HepG2 (cell line): ENCODE results near the gene TIA1. TPM values are rescaled to one million over a fixed set of nuclear protein-coding genes. Genes with fewer than 3 reads are reported as not detected.
A peak's percentile ranks its signal among the peaks of the same experiment; 100 is the strongest.

ENCODE experiments used
- ATF3 ChIP-seq: sonication (generic); formaldehyde crosslinking; IDR thresholded peaks from 2 replicates; pipeline ENCODE4 v1.4.0; 2020; ENCODE audit warnings: missing genetic modification reagents
- ATRX ChIP-seq: sonication (generic); formaldehyde crosslinking; IDR thresholded peaks from 2 replicates; pipeline ENCODE4 v1.4.0; 2020; ENCODE audit warnings: missing genetic modification reagents, borderline replicate concordance
- EED ChIP-seq: sonication (generic); formaldehyde crosslinking; IDR thresholded peaks from 2 replicates; pipeline ENCODE4 v1.5.0; 2020; ENCODE audit warnings: mild to moderate bottlenecking, missing genetic modification reagents
- ESRRA ChIP-seq: sonication (generic); formaldehyde crosslinking; IDR thresholded peaks from 2 replicates; pipeline ENCODE4 v1.5.1; 2020; ENCODE audit warnings: mild to moderate bottlenecking, low read depth, missing genetic modification reagents
- HNF4A ChIP-seq: sonication (generic); formaldehyde crosslinking; IDR thresholded peaks from 2 replicates; pipeline ENCODE4 v1.4.0; 2020; ENCODE audit warnings: missing genetic modification reagents
- IKZF4 ChIP-seq: sonication (generic); formaldehyde crosslinking; IDR thresholded peaks from 2 replicates; pipeline ENCODE4 v1.5.1; 2020; ENCODE audit warnings: borderline replicate concordance, mild to moderate bottlenecking, low read depth, missing genetic modification reagents; ENCODE audit errors: not compliant biosample characterization
- MAZ ChIP-seq, 2 experiments: sonication (generic) in 1 of 2; formaldehyde crosslinking in 1 of 2; IDR thresholded peaks; 2 replicates each; pipeline versions ENCODE4 v1.5.0 to v1.6.1; 2012 to 2020; ENCODE audit warnings: low read depth in 2 of 2, mild to moderate bottlenecking in 2 of 2, borderline replicate concordance in 1 of 2, improper control_type of control experiment in 1 of 2, low read length in 1 of 2, missing genetic modification reagents in 1 of 2, moderate library complexity in 1 of 2
- MEIS1 ChIP-seq: sonication (generic); formaldehyde crosslinking; IDR thresholded peaks from 2 replicates; pipeline ENCODE4 v1.9.0; 2021; ENCODE audit warnings: mild to moderate bottlenecking, missing genetic modification reagents, moderate library complexity, borderline replicate concordance
- NCOA5 ChIP-seq: sonication (generic); formaldehyde crosslinking; IDR thresholded peaks from 2 replicates; pipeline ENCODE4 v1.4.0; 2020; ENCODE audit warnings: missing genetic modification reagents
- NR2F1 ChIP-seq, 2 experiments: fragments of 450-650 bp in 1 of 2; formaldehyde crosslinking in 1 of 2; IDR thresholded peaks; 2 replicates each; pipeline versions ENCODE4 v1.5.0 to v1.6.1; 2016 to 2020; ENCODE audit warnings: mild to moderate bottlenecking in 1 of 2, missing compliant biosample characterization in 1 of 2, missing genetic modification reagents in 1 of 2, moderate library complexity in 1 of 2
- PRMT3 ChIP-seq: sonication (generic); formaldehyde crosslinking; IDR thresholded peaks from 2 replicates; pipeline ENCODE4 v1.8.1; 2022; ENCODE audit warnings: low read depth, mild to moderate bottlenecking, moderate library complexity, missing genetic modification reagents, borderline replicate concordance
- SIX4 ChIP-seq: sonication (generic); formaldehyde crosslinking; IDR thresholded peaks from 2 replicates; pipeline ENCODE4 v1.4.0; 2020; ENCODE audit warnings: missing genetic modification reagents
- THRA ChIP-seq: sonication (generic); formaldehyde crosslinking; IDR thresholded peaks from 2 replicates; pipeline ENCODE4 v1.4.0; 2020; ENCODE audit warnings: missing genetic modification reagents, borderline replicate concordance
- ZBTB34 ChIP-seq: sonication (generic); formaldehyde crosslinking; IDR thresholded peaks from 2 replicates; pipeline ENCODE4 v1.8.0; 2022; ENCODE audit warnings: mild to moderate bottlenecking, missing genetic modification reagents
- ZMYM2 ChIP-seq: sonication (generic); formaldehyde crosslinking; IDR thresholded peaks from 2 replicates; pipeline ENCODE4 v1.8.0; 2022; ENCODE audit warnings: mild to moderate bottlenecking, missing genetic modification reagents
- ZNF232 ChIP-seq: sonication (generic); formaldehyde crosslinking; IDR thresholded peaks from 2 replicates; pipeline ENCODE4 v1.4.0; 2020; ENCODE audit warnings: missing genetic modification reagents, borderline replicate concordance
- ZNF33B ChIP-seq: sonication (generic); formaldehyde crosslinking; IDR thresholded peaks from 2 replicates; pipeline ENCODE4 v1.5.1; 2020; ENCODE audit warnings: mild to moderate bottlenecking, missing genetic modification reagents
- ZNF431 ChIP-seq: sonication (generic); formaldehyde crosslinking; IDR thresholded peaks from 2 replicates; pipeline ENCODE4 v1.9.0; 2022; ENCODE audit warnings: missing genetic modification reagents, low read depth, mild to moderate bottlenecking, borderline replicate concordance
- ZNF674 ChIP-seq: sonication (generic); formaldehyde crosslinking; IDR thresholded peaks from 2 replicates; pipeline ENCODE4 v1.5.0; 2020; ENCODE audit warnings: low read depth, mild to moderate bottlenecking, missing genetic modification reagents
- ZNF737 ChIP-seq: sonication (generic); formaldehyde crosslinking; IDR thresholded peaks from 2 replicates; pipeline ENCODE4 v1.5.0; 2020; ENCODE audit warnings: missing genetic modification reagents, mild to moderate bottlenecking, borderline replicate concordance
- ZNF782 ChIP-seq: sonication (generic); formaldehyde crosslinking; IDR thresholded peaks from 2 replicates; pipeline ENCODE4 v1.4.0; 2020; ENCODE audit warnings: missing genetic modification reagents, mild to moderate bottlenecking, borderline replicate concordance
- polyA plus RNA-seq, 8 experiments: library from polyadenylated mRNA; depleted of rRNA in 3 of 8; stranded (reverse) in 7 of 8; unstranded in 1 of 8; fragments of >200 nt; fragmentation: Illumina TruSeq in 4 of 8; extraction: Trizol in 4 of 8; gene quantifications; 2 replicates each; pipeline versions ENCODE4 v1.2.1 to v1.2.3, GENCODE V29; 2011 to 2016; ENCODE audit warnings: low read depth in 4 of 8, missing spikeins in 1 of 8, mixed read lengths in 1 of 8; ENCODE audit not compliant: insufficient read depth in 1 of 8
- total RNA-seq, 5 experiments: library from RNA; depleted of rRNA; stranded (reverse); fragments of >200 nt; fragmentation: Illumina TruSeq; extraction: Trizol; gene quantifications; 2 replicates each; pipeline ENCODE4 v1.2.3, GENCODE V29; 2016; ENCODE audit warnings: low read depth in 1 of 5

TIA1 gene
- total and polyA plus RNA-seq, 2 of the 13 experiments (the other 11 are each of a cell fraction or from before 2014, with no cell fraction given) = 209 to 319 TPM

DNA sequence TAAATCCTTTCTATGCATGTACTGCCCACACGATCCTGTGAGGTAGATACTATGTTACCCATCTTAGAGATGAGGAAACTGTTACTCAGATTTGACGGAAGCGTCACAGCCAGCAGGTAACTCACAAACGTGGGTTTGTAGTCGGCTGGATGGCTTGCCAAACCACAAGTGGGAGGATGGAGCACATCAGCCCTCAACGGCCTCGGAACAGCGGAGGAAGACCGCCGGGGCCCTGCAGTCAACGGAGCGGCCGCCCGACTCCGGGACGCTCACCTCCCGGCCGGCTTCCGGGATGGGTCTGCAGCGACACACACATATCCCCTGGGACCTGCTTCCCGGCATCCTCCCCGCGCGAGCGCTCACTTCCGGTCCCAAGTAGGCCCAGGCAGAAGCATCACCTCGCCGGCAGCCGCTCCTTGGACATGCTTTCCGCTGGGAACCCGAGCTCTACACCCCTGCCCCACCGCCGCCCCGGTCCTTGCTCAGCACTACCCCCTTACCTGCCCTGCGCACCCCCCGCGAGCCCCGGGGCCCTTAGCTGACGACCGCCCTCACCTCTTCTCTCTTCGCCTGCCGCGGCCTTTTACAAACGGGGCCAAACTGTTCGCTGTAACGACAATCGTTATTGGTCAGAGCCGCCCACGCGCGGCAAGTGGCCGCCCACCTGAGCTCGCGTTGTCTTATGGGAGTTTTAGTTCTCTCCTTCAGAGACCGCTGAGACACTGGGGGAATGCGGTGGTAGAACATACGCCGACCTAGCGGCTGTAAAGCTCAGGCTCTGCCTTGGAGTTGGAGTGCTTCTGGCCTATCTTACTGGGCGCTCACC lies 57.8 kb downstream of the TIA1 start, which contains the start of gene C2orf42 (continued):
- TF ChIP-seq MAZ (IDR thresholded peaks at IDR 0.05; ENCODE audit: borderline replicate concordance, low read depth, low read length) = peak; percentile 30
- TF ChIP-seq MAZ (CRISPR knock-in tag; IDR thresholded peaks at IDR 0.05; ENCODE audit: low read depth) = peak; percentile 89
- no peak; the same call in none of the 2 replicates for TF ChIP-seq ZNF737 (CRISPR knock-in tag)
- no peak for TF ChIP-seq ZBTB34 (CRISPR knock-in tag)
- peak; percentile 63; the same call in 1 of the 2 replicates for TF ChIP-seq MEIS1 (CRISPR knock-in tag)
- peak; percentile 44; the same call in 1 of the 2 replicates for TF ChIP-seq EED
- no peak; the same call in 1 of the 2 replicates for TF ChIP-seq THRA (CRISPR knock-in tag)
- TF ChIP-seq ZNF674 (CRISPR knock-in tag) = peak; percentile 67; the same call in 1 of the 2 replicates
- TF ChIP-seq PRMT3 (CRISPR knock-in tag) = peak; percentile 82; the same call in 1 of the 2 replicates
- peak; percentile 86; the same call in 1 of the 2 replicates for TF ChIP-seq ZNF33B (CRISPR knock-in tag)
- TF ChIP-seq ATF3 (CRISPR knock-in tag) = peak; percentile 59
- no peak; a peak in 1 of 4 replicates for TF ChIP-seq NR2F1 (CRISPR knock-in tag; IDR thresholded peaks at IDR 0.05)
- 0 out of 2 replicates have a peak, but pooled peaks have one; percentile 44 for TF ChIP-seq SIX4 (CRISPR knock-in tag)
- no peak for TF ChIP-seq ZNF431 (CRISPR knock-in tag)
- TF ChIP-seq ZNF232 (CRISPR knock-in tag) = peak; percentile 83; the same call in 1 of the 2 replicates
- TF ChIP-seq ZMYM2 (CRISPR knock-in tag) = no peak; the same call in 1 of the 2 replicates
- TF ChIP-seq ZNF782 = peak; percentile 92
- no peak for TF ChIP-seq ATRX
- peak; percentile 77 for TF ChIP-seq IKZF4 (CRISPR knock-in tag)
- TF ChIP-seq HNF4A (CRISPR knock-in tag) = 0 out of 2 replicates have a peak, but pooled peaks have one; percentile 5
- peak; percentile 30; the same call in 1 of the 2 replicates for TF ChIP-seq ESRRA (CRISPR knock-in tag)
- no peak for TF ChIP-seq NCOA5 (CRISPR knock-in tag)
